Caco-2 (cell line): ENCODE measurements around the gene RPL28. TPM values are rescaled to one million over a fixed set of nuclear protein-coding genes. Genes with fewer than 3 reads are reported as not detected.

Experiments used
- BruUV-seq: library from RNA; stranded (reverse); fragments of 400-500 nt; replicated peaks from 2 replicates; lab custom pipeline; 2021; lab: Mats Ljungman, UMichigan
- CTCF ChIA-PET: fragments of 300-600 bp; sonication (Branson Sonifier 250); formaldehyde crosslinking; loops from one replicate; lab custom pipeline; 2022; ENCODE audit warnings: antibody characterized with exemption; lab: Charles Lee
- POLR2A ChIA-PET: fragments of 300-600 bp; sonication (Branson Sonifier 250); formaldehyde crosslinking; loops from one replicate; lab custom pipeline; 2022; ENCODE audit warnings: antibody characterized with exemption; lab: Charles Lee
- DNase-seq, 2 experiments: peaks; one replicate each; pipeline versions ENCODE4 v3.0.0 to v3.0.0-alpha.2; 2020 to 2022
- H3K27me3 ChIP-seq: replicated peaks from 2 replicates; pipeline ENCODE4 v1.6.0; 2011; ENCODE audit warnings: low read length; ENCODE audit not compliant: control insufficient read depth, insufficient read depth
- H3K36me3 ChIP-seq: 2 replicates; pipeline ENCODE4 v1.5.1; 2011; ENCODE audit warnings: low read length; ENCODE audit not compliant: control insufficient read depth, insufficient read depth
- H3K4me1 ChIP-seq: fragments of 250-450 bp; sonication (Bioruptor Pico); 2 replicates; pipeline ENCODE4 v1.5.1; 2020; ENCODE audit warnings: mild to moderate bottlenecking
- H3K4me3 ChIP-seq: 2 replicates; pipeline ENCODE4 v1.5.1; 2011; ENCODE audit warnings: low read depth, mild to moderate bottlenecking, control low read depth, low read length
- H3K9me3 ChIP-seq: fragments of 250-450 bp; sonication (Bioruptor Pico); 2 replicates; pipeline ENCODE4 v1.5.1; 2020; ENCODE audit warnings: mild to moderate bottlenecking, moderate library complexity
- H3K27ac Mint-ChIP-seq: one replicate; pipeline ENCODE4 v1.8.0; 2022; ENCODE audit warnings: mixed read lengths; ENCODE audit not compliant: unreplicated experiment
- H3K27me3 Mint-ChIP-seq: one replicate; pipeline ENCODE4 v1.8.0; 2022; ENCODE audit warnings: mixed read lengths; ENCODE audit not compliant: insufficient read depth, unreplicated experiment
- H3K36me3 Mint-ChIP-seq: one replicate; pipeline ENCODE4 v1.8.0; 2022; ENCODE audit warnings: mild to moderate bottlenecking, mixed read lengths; ENCODE audit not compliant: insufficient read depth, unreplicated experiment
- H3K4me1 Mint-ChIP-seq: one replicate; pipeline ENCODE4 v1.8.0; 2022; ENCODE audit warnings: low read depth, mixed read lengths; ENCODE audit not compliant: unreplicated experiment
- H3K4me3 Mint-ChIP-seq: one replicate; pipeline ENCODE4 v1.8.0; 2022; ENCODE audit warnings: mild to moderate bottlenecking, moderate library complexity, mixed read lengths; ENCODE audit not compliant: unreplicated experiment
- H3K9me3 Mint-ChIP-seq: one replicate; pipeline ENCODE4 v1.8.0; 2022; ENCODE audit warnings: mixed read lengths; ENCODE audit not compliant: unreplicated experiment
- intact Hi-C: fragments of 100-400 bp; cut with micrococcal nuclease; formaldehyde crosslinking; loops from one replicate; pipeline ENCODE4 v1.10.0; 2022; ENCODE audit not compliant: unreplicated experiment
- total RNA-seq: library from RNA; stranded (reverse); gene quantifications from 2 replicates; pipeline ENCODE4 v1.2.3, GENCODE V29; 2022
- TF ChIP-seq, protein P1 (sequence below), 2 experiments: fragments of 200-600 bp in 1 of 2; IDR thresholded peaks; 1 replicate in 1 of 2; 2 replicates in 1 of 2; pipeline versions ENCODE4 v1.5.1 to v1.8.0; 2011 to 2022; ENCODE audit warnings: antibody characterized with exemption in 1 of 2, control low read depth in 1 of 2, inconsistent platforms in 1 of 2, low read depth in 1 of 2, low read length in 1 of 2, mild to moderate bottlenecking in 1 of 2, moderate library complexity in 1 of 2; ENCODE audit not compliant: insufficient read depth in 1 of 2, severe bottlenecking in 1 of 2, unreplicated experiment in 1 of 2

Gene RPL28
- total RNA-seq, 1 experiment from 2014 or later: 2,048 TPM

DNA sequence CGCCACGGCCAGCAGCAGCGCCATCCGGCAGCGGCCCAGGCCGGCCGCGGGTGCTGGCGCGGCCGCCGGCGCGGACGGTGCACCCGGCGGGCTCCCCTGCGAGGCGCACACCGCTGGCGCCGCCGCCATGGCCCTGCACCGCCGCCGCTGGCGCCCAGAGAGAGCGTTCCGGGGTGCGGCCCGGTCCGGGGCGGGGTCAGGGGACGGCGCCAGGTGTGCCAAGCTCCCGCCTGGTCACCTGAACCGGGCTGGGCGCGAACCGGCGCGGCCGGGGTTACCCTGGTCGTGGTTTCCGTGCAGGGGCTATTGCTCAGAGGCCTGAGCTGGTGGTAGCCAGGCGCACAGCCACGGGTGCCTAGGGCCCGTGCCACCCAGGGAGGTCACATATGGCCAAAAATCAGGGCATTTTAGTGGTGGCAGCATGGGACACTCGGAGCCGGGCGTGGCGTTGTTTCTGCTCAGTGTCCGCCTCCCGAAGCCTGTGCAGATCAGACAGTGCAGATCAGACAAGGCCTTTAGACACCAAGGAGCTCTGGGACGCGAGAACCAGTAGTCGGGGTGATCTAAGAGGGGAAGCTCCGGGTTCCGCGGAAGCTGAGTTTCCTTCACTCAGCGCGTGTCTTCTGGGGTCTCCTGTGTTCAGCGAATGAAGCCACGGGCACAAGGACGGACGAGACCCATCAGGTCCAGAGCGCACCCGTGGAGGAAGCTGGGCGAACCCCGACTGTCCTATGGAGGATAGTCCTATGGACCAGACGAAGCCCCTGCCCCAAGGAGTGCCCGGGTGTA, 1.4 kb upstream of the RPL28 start, which contains the start of gene TMEM238:
Gene TMEM238 (minus strand): TSS at position 162 of the 789 bp plus-strand sequence. CDS start 33 bp downstream, at position 129.
- H3K36me3 ChIP-seq: peaks cover 16% of the 10 kb centered on the region
- Mint-ChIP-seq H3K4me1 (peaks cover 18% of the 10 kb centered on the region), H3K27ac (peak within 1 kb of the TSS; percentile 89), H3K36me3 (peaks cover 48% of the 10 kb centered on the region), H3K27me3 (no peaks in the 10 kb centered on the region), H3K9me3 (no peaks in the 10 kb centered on the region), H3K4me3 (peak within 1 kb of the TSS; percentile 93)
- no peaks in the 10 kb centered on the region for H3K27me3 ChIP-seq
- peak within 1 kb of the TSS; percentile 73 for H3K4me3 ChIP-seq
- H3K9me3 ChIP-seq: no peaks in the 10 kb centered on the region
- CTCF ChIA-PET: interaction anchor here (0.5 to 2.4 kb wide), 17 partner anchors 9 to 1983 kb away, joined by 3 to 29 read pairs (median 3); partner anchors contain the start of genes HSPBP1, KMT5C, PPP1R12C and PTPRH
- intact Hi-C loops: loop anchor here (2.0 to 10.0 kb wide), 3 partner anchors 92 to 250 kb away; no protein-coding TSS in a partner anchor
- DNase-seq: peak in 1 of 2 experiments; percentile 75
- TF ChIP-seq, protein P1, sequence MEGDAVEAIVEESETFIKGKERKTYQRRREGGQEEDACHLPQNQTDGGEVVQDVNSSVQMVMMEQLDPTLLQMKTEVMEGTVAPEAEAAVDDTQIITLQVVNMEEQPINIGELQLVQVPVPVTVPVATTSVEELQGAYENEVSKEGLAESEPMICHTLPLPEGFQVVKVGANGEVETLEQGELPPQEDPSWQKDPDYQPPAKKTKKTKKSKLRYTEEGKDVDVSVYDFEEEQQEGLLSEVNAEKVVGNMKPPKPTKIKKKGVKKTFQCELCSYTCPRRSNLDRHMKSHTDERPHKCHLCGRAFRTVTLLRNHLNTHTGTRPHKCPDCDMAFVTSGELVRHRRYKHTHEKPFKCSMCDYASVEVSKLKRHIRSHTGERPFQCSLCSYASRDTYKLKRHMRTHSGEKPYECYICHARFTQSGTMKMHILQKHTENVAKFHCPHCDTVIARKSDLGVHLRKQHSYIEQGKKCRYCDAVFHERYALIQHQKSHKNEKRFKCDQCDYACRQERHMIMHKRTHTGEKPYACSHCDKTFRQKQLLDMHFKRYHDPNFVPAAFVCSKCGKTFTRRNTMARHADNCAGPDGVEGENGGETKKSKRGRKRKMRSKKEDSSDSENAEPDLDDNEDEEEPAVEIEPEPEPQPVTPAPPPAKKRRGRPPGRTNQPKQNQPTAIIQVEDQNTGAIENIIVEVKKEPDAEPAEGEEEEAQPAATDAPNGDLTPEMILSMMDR (IDR thresholded peaks at IDR 0.05; ENCODE audit: insufficient read depth in 1 of 2, low read depth in 1 of 2, low read length in 1 of 2, severe bottlenecking in 1 of 2, unreplicated experiment in 1 of 2): no peak
- no TSS peak for BruUV-seq
- peaks cover 30% of the 10 kb centered on the region for H3K4me1 ChIP-seq
- POLR2A ChIA-PET: interaction anchor here (0.7 to 2.4 kb wide), 15 partner anchors 10 to 215 kb away, joined by 3 to 28 read pairs (median 4); partner anchors contain the start of genes FIZ1, HSPBP1, ISOC2 and KMT5C

DNA sequence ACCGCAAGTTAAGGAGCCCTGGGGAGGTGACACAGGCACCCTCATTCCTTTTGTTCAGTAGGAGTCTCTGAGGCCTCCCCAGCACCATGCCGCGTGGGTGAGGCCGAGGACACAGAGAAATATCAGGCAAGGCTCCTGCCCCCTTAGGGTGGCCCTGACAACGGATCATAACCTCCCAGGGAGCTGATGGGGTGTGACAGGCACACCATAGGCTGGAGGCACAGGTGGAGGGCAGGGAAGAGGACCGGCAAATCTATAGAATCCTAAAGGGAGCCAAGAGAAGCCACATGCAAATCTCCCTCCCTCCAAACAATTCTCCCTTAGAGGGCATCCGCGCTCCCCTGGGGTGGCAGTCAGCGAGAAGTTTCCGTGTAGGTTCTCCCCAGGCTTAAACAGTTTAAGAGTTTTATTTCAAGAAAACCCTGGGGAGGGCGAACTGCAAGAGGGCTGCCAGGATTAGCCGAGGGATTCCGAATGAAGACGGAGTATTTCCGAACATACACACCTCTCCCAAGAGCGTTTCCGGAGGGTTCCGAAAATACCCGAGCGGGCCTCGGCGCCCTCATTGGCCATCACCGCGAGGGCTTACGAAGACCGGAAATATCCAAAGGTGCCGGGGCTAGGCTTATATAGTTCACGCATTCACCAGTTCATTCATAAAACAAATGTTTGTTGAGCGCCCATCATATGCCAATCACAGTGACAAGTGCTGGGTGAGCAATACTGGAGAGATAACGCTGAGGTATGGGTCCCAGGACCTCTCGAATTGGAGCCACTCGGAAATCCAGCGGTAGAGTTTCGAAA, 610 bp upstream of the RPL28 start:
- TF ChIP-seq, protein P1 (IDR thresholded peaks at IDR 0.05; ENCODE audit: insufficient read depth in 1 of 2, low read depth in 1 of 2, low read length in 1 of 2, severe bottlenecking in 1 of 2, unreplicated experiment in 1 of 2): no peak
- intact Hi-C loops: loop anchor here (1.0 to 10.0 kb wide), 7 partner anchors 23 to 250 kb away; partner anchors contain the start of genes HSPBP1, KMT5C and PPP6R1
- Mint-ChIP-seq H3K36me3 (peaks cover 51% of the 10 kb centered on the region), H3K27me3 (no peaks in the 10 kb centered on the region), H3K4me3 (peak overlapping the region; percentile 93), H3K9me3 (no peaks in the 10 kb centered on the region), H3K4me1 (peaks cover 18% of the 10 kb centered on the region), H3K27ac (peak overlapping the region; percentile 89)
- Histone ChIP-seq H3K27me3 (no peaks in the 10 kb centered on the region), H3K4me1 (peaks cover 30% of the 10 kb centered on the region), H3K9me3 (no peaks in the 10 kb centered on the region), H3K36me3 (peaks cover 18% of the 10 kb centered on the region), H3K4me3 (peak overlapping the region; percentile 73)
- BruUV-seq: TSS peak; percentile 22
- ChIA-PET CTCF (interaction anchor here (0.6 to 2.4 kb wide), 6 partner anchors 9 to 119 kb away, joined by 3 to 29 read pairs (median 7); partner anchors contain the start of genes HSPBP1 and KMT5C), POLR2A (interaction anchor here (0.6 to 2.4 kb wide), 9 partner anchors 9 to 215 kb away, joined by 3 to 28 read pairs (median 6); partner anchors contain the start of genes FIZ1, HSPBP1, KMT5C and PPP6R1)
- peak; percentile 96 for DNase-seq
